ENCODE measurements around the gene ADI1.

GRCh38 chr2:3539836-3540235 lies 20.5 kb upstream of the ADI1 start:
- no peak for TF ChIP-seq CTCF (IDR thresholded peaks at IDR 0.05; ENCODE audit: insufficient read depth, low read length, poor library complexity, severe bottlenecking)
- TF ChIP-seq EZH2phosphoT487 (conservative IDR thresholded peaks at IDR 0.05; ENCODE audit: low read length) = no peak
